BJ (cell line): ENCODE data around the gene ATXN1. TPM values are rescaled to one million over a fixed set of nuclear protein-coding genes. Genes with fewer than 3 reads are reported as not detected.

Source experiments
- CTCF ChIA-PET: fragments of 350-600 bp; formaldehyde crosslinking; extraction: SDS; loops from one replicate; lab custom pipeline; 2021; ENCODE audit warnings: antibody characterized with exemption, inconsistent platforms; lab: Yijun Ruan, JAX
- POLR2A ChIA-PET: fragments of 300-600 bp; sonication (Branson Sonifier 250); formaldehyde crosslinking; extraction: SDS; loops from one replicate; lab custom pipeline; 2021; ENCODE audit warnings: antibody characterized with exemption; lab: Charles Lee
- DNase-seq: peaks from one replicate; pipeline ENCODE4 v3.0.0-alpha.2; 2011; ENCODE audit warnings: low read depth
- H3K27me3 ChIP-seq: 2 replicates; pipeline ENCODE4 v1.6.0; 2011; ENCODE audit warnings: low read length; ENCODE audit not compliant: control insufficient read depth, insufficient read depth
- H3K36me3 ChIP-seq: 2 replicates; pipeline ENCODE4 v1.5.1; 2011; ENCODE audit warnings: low read length; ENCODE audit not compliant: control insufficient read depth, insufficient read depth
- H3K4me3 ChIP-seq: 2 replicates; pipeline ENCODE4 v1.5.1; 2011; ENCODE audit warnings: low read depth, mild to moderate bottlenecking, control low read depth, low read length
- polyA plus RNA-seq: library from polyadenylated mRNA; depleted of rRNA; stranded (reverse); fragments of >200 nt; gene quantifications from 2 replicates; pipeline ENCODE4 v1.2.3, GENCODE V29; 2011
- TF ChIP-seq, protein P1 (sequence below): IDR thresholded peaks from 2 replicates; pipeline ENCODE4 v1.5.1; 2011; ENCODE audit warnings: low read depth, mild to moderate bottlenecking, control low read depth, inconsistent platforms, low read length, moderate library complexity; ENCODE audit not compliant: insufficient read depth

ATXN1 gene
- polyA plus RNA-seq, 1 experiment: 60.2 TPM

DNA sequence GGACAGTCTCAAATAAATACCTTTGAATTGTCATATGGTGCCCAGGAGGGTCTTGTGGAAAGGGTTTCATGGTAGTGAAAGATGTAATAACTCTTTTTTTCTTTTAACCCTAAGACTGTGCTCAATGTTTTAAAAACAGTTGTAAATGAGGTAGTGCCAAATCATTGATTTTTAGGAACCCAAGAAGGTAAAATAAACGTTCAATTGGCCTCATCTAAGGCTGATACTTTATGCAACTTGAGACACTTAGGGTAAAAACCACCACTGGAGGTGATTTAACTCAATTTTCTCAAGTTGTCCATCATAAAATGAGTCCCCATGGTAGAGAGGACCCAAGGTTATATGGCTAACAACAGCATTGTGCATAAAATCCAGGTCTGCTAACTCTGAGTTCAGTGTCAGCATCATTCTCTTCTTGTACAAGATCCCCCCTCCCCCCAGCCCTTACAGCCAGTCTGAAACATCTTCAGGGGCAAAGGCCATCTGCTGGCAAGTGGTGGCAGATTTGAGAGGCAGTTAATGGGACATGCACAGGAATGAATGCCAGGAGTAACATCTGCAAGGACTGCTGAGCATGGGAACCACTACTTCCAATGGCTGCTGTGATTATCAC, 278.5 kb downstream of the ATXN1 start:
- Histone ChIP-seq H3K36me3 (no peaks in the 10 kb centered on the region), H3K4me3 (no peak overlapping the region), H3K27me3 (no peaks in the 10 kb centered on the region)
- no peak for DNase-seq
- CTCF ChIA-PET: no interaction called here
- POLR2A ChIA-PET: no interaction called here
- TF ChIP-seq, protein P1, sequence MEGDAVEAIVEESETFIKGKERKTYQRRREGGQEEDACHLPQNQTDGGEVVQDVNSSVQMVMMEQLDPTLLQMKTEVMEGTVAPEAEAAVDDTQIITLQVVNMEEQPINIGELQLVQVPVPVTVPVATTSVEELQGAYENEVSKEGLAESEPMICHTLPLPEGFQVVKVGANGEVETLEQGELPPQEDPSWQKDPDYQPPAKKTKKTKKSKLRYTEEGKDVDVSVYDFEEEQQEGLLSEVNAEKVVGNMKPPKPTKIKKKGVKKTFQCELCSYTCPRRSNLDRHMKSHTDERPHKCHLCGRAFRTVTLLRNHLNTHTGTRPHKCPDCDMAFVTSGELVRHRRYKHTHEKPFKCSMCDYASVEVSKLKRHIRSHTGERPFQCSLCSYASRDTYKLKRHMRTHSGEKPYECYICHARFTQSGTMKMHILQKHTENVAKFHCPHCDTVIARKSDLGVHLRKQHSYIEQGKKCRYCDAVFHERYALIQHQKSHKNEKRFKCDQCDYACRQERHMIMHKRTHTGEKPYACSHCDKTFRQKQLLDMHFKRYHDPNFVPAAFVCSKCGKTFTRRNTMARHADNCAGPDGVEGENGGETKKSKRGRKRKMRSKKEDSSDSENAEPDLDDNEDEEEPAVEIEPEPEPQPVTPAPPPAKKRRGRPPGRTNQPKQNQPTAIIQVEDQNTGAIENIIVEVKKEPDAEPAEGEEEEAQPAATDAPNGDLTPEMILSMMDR: no peak

DNA sequence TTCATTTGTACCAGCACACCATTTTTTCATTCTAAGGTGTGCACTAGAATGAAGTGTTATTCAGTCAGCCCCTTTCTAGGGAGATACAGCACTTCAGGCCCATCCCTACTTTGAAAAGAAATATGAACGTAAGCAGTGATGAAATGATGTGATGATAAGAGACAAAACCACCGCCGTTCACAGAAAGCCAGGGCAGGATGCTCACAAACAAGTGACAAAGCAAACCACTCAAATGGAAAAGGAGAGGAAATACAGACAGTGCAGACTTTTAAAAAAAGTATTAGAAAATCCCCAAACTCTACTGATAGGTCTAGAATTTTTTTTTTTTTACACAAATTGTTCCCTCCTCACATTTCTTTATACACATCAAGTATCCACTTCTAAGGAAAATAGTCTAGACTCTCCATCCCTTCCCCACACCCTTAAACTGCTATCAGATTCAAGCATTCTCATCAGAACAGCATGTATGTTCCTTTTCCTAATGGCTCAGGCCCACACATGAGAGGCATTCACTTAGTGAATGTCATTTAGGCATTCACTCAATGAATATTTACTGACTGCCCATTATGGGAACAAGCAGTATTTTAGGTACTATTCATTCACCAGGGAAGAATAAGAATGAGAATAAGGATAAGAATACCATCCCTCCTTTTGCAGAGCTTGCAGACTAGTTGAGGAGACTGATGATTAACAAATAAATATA, 279.4 kb downstream of the ATXN1 start:
- CTCF ChIA-PET: no interaction called here
- TF ChIP-seq, protein P1: no peak
- Histone ChIP-seq H3K36me3 (peaks cover 3% of the 10 kb centered on the region; the same call in 1 of the 2 replicates), H3K27me3 (no peaks in the 10 kb centered on the region), H3K4me3 (no peak overlapping the region)
- POLR2A ChIA-PET: no interaction called here
- DNase-seq: no peak

DNA sequence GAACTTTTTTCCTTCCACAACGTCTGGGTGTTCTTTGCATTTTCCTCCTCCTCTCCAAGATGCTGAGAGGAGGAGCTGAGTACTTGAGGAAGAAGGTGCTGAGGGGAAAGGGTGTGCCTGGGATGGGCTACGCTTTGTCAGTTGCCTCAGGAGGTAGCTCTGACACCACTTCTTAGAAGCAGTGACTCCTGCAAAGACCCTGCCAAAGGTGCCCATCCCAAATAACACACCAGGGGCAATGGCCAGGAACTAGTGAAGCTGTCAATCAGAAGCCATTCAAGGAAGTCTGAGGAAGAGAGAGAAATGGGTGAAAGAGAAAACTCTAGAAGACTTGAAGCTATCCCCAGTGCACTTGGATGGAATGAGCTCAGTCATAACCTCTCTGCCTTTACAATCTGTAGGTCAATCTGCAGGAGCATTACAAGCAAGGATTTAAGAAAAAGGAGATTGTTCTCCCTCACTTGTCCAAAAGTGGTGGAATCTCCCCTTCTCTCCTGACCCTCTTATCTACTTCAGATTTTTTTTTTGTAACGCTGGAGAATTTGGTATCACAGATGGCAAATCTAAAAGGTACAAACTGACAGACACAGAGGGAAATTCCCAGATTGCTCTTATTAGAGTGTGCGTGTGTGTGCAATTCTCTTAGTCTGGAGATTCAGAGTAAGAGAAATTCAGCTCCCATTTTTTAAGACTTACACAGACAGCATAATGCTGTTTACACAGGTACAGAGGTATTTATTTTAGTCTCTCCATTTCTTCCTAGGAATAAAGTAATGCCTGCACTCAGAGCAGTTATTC, 280.3 kb downstream of the ATXN1 start:
- TF ChIP-seq, protein P1: no peak
- no peak overlapping the region for H3K4me3 ChIP-seq
- H3K27me3 ChIP-seq: no peaks in the 10 kb centered on the region
- DNase-seq: no peak
- CTCF ChIA-PET: interaction anchor here (1.3 kb wide), 1 partner anchor 13 kb away, joined by 4 read pairs; no protein-coding TSS in a partner anchor
- POLR2A ChIA-PET: no interaction called here
- peaks cover 3% of the 10 kb centered on the region; the same call in 1 of the 2 replicates for H3K36me3 ChIP-seq

DNA sequence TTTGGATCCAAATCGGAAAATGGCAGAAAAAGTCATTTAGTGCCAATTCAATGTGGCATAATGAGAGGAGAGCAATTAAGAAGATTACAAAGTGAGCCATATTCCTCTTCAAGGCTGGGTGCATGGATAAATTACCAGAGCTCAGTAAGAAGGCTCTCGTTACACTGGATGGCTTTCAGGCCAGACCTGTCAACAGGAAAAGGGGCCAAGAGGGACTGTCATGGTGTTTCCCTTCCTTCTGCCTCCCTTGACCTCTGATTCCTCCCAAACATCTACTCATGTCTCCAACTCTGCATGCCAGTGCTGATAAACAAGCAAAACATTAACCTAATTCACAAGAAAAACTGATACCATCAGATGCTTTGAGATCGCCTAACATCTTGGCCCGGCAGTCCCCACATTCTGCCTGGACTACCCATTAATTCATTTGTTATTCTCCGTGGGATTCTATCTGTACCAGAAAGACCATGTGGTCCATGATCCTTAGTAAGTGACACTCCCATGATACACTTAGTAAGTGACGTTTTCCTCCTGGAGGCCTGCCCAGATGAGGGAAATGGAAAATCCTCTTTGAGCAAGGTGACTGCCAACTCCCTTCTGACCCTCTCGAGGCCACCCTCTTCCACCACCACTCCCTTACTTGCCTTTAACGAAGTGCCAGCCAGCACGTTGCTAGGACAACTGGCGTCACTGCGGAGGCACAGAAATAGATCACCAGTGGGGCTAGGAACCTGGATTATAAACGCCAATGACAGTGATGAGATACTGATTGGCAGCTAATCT, 283.7 kb downstream of the ATXN1 start:
- Histone ChIP-seq H3K36me3 (peaks cover 3% of the 10 kb centered on the region; the same call in 1 of the 2 replicates), H3K4me3 (no peak overlapping the region), H3K27me3 (no peaks in the 10 kb centered on the region)
- CTCF ChIA-PET: no interaction called here
- TF ChIP-seq, protein P1: no peak
- no peak for DNase-seq
- POLR2A ChIA-PET: no interaction called here
